NCI-H187 (cell line): ENCODE results near the gene MUC21.
"Not testable (repeated sequence)": the region's sequence is repeated elsewhere in the genome, so short reads cannot be mapped to it uniquely, and the experiment has no call there.

Experiments used
- DNase-seq, 2 experiments: peaks; one replicate each; lab custom pipeline; 2025; lab: John Stamatoyannopoulos, UW

Gene MUC21

GRCh38 chr6:30969171-30969570, 14.3 kb upstream of the MUC21 start:
- DNase-seq, result not testable (repeated sequence)

GRCh38 chr6:30970946-30971345, 12.6 kb upstream of the MUC21 start:
- no peak for DNase-seq

GRCh38 chr6:30972816-30973215, 10.7 kb upstream of the MUC21 start:
- no peak for DNase-seq

- DNase-seq, result no peak
These were observed 8.8 kb upstream of the MUC21 start for GRCh38 chr6:30974490-30975252.

GRCh38 chr6:30979141-30979540, 4.4 kb upstream of the MUC21 start:
- no peak for DNase-seq

GRCh38 chr6:30979690-30980089, 3.8 kb upstream of the MUC21 start:
- DNase-seq, result no peak

- no peak for DNase-seq
These were observed 1.4 kb upstream of the MUC21 start for GRCh38 chr6:30981942-30982772.

GRCh38 chr6:30985490-30985889, 2.0 kb downstream of the MUC21 start:
- DNase-seq, result no peak

- DNase-seq, result no peak
These were observed 3.8 kb downstream of the MUC21 start for GRCh38 chr6:30987304-30987703.

GRCh38 chr6:30988209-30988825, 4.8 kb downstream of the MUC21 start:
- no peak for DNase-seq

- DNase-seq, result no peak
These were observed 7.0 kb downstream of the MUC21 start for GRCh38 chr6:30990422-30991086.

GRCh38 chr6:30991891-30992290, 8.4 kb downstream of the MUC21 start:
- DNase-seq, result no peak

GRCh38 chr6:30997301-30997700, 13.8 kb downstream of the MUC21 start:
- no peak for DNase-seq

GRCh38 chr6:30998785-30999184, 15.3 kb downstream of the MUC21 start:
- DNase-seq, result no peak

- DNase-seq, result not testable (repeated sequence)
These were observed 16.7 kb downstream of the MUC21 start for GRCh38 chr6:31000067-31000860.

GRCh38 chr6:31001281-31001888, 17.9 kb downstream of the MUC21 start:
- DNase-seq, result no peak

- DNase-seq, result no peak
These were observed 19.0 kb downstream of the MUC21 start for GRCh38 chr6:31002471-31002870.

GRCh38 chr6:31004794-31005193, 21.3 kb downstream of the MUC21 start:
- no peak for DNase-seq

- DNase-seq, result no peak
These were observed 21.9 kb downstream of the MUC21 start for GRCh38 chr6:31005249-31006020.

GRCh38 chr6:31007694-31008093, 24.2 kb downstream of the MUC21 start:
- DNase-seq, result no peak
